Upper lobe of left lung (tissue), 4 donors: ENCODE measurements around the gene TRIP6.
"Not testable (repeated sequence)": the region's sequence is repeated elsewhere in the genome, so short reads cannot be mapped to it uniquely, and the experiment has no call there.

Source experiments
- POLR2AphosphoS5 ChIP-seq, 2 donors: sonication (generic); formaldehyde crosslinking; IDR thresholded peaks; one replicate each; pipeline ENCODE4 v1.5.1; 2017; ENCODE audit warnings: antibody characterized with exemption in 2 of 2
- TF ChIP-seq, protein P1 (sequence below), 6 experiments: fragments of 450-650 bp in 4 of 6; fragments of 200-600 bp in 2 of 6; sonication (generic) in 2 of 6; IDR thresholded peaks; one replicate each; pipeline ENCODE4 v1.5.1; 2016 to 2019; ENCODE audit warnings: antibody characterized with exemption in 6 of 6

DNA sequence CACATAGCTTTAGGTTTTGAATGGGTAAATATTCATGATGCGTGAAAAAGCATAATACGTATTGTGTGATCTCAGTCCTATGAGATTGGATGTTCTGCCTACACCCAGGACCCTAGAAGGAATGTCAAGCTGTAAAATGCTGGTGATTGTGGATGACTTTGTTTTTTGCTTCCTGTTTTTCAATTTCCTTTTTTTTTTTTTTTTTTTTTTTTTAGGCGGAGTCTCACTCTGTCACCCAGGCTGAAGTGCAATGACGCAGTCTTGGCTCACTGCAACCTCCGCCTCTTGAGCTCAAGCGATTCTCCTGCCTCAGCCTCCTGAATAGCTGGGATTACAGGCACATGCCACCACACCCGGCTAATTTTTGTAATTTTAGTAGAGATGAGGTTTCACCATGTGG is 43.3 kb downstream of the TRIP6 start:
- TF ChIP-seq, protein P1, sequence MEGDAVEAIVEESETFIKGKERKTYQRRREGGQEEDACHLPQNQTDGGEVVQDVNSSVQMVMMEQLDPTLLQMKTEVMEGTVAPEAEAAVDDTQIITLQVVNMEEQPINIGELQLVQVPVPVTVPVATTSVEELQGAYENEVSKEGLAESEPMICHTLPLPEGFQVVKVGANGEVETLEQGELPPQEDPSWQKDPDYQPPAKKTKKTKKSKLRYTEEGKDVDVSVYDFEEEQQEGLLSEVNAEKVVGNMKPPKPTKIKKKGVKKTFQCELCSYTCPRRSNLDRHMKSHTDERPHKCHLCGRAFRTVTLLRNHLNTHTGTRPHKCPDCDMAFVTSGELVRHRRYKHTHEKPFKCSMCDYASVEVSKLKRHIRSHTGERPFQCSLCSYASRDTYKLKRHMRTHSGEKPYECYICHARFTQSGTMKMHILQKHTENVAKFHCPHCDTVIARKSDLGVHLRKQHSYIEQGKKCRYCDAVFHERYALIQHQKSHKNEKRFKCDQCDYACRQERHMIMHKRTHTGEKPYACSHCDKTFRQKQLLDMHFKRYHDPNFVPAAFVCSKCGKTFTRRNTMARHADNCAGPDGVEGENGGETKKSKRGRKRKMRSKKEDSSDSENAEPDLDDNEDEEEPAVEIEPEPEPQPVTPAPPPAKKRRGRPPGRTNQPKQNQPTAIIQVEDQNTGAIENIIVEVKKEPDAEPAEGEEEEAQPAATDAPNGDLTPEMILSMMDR (IDR thresholded peaks at IDR 0.05), result not testable (repeated sequence)
- TF ChIP-seq POLR2AphosphoS5 (IDR thresholded peaks at IDR 0.05), result not testable (repeated sequence)
